HG03103 (cell line): Measurements from ENCODE around the gene NDUFAF4.

Source experiments
- ATAC-seq: cut with Tn5 transposase; IDR thresholded peaks from one replicate; pipeline ENCODE4 v1.9.1; 2021; ENCODE audit warnings: low read depth; ENCODE audit not compliant: unreplicated experiment

NDUFAF4 gene

GRCh38 chr6:96897396-96898240 lies at the start of gene NDUFAF4:
Gene NDUFAF4, minus strand, starts transcription at chr6:96897891. Its CDS starts 90 bp downstream, at chr6:96897801.
- peak; percentile 91 for ATAC-seq

GRCh38 chr6:96947055-96947454 lies 49.4 kb upstream of the NDUFAF4 start:
- ATAC-seq: peak; percentile 87

- no peak for ATAC-seq
Observed at GRCh38 chr6:96943555-96944215, 46.0 kb upstream of the NDUFAF4 start.

- no peak for ATAC-seq
Observed at GRCh38 chr6:96942676-96943075, 45.0 kb upstream of the NDUFAF4 start.

- no peak for ATAC-seq
Observed at GRCh38 chr6:96940322-96940721, 42.6 kb upstream of the NDUFAF4 start.

GRCh38 chr6:96939007-96939805 lies 41.5 kb upstream of the NDUFAF4 start:
- ATAC-seq: no peak

- no peak for ATAC-seq
Observed at GRCh38 chr6:96934087-96934486, 36.4 kb upstream of the NDUFAF4 start.

- ATAC-seq: no peak
Observed at GRCh38 chr6:96931198-96931597, 33.5 kb upstream of the NDUFAF4 start.

- ATAC-seq: no peak
Observed at GRCh38 chr6:96929741-96930140, 32.0 kb upstream of the NDUFAF4 start.

- ATAC-seq: no peak
Observed at GRCh38 chr6:96927660-96928059, 30.0 kb upstream of the NDUFAF4 start.

- ATAC-seq: no peak
Observed at GRCh38 chr6:96926425-96926824, 28.7 kb upstream of the NDUFAF4 start.

GRCh38 chr6:96925290-96925687 lies 27.6 kb upstream of the NDUFAF4 start:
- ATAC-seq: no peak

- peak; percentile 61 for ATAC-seq
Observed at GRCh38 chr6:96923871-96924493, 26.3 kb upstream of the NDUFAF4 start.

GRCh38 chr6:96923400-96923799 lies 25.7 kb upstream of the NDUFAF4 start:
- ATAC-seq: no peak

- no peak for ATAC-seq
Observed at GRCh38 chr6:96917098-96917497, 19.4 kb upstream of the NDUFAF4 start.

- no peak for ATAC-seq
Observed at GRCh38 chr6:96913621-96914020, 15.9 kb upstream of the NDUFAF4 start.

- no peak for ATAC-seq
Observed at GRCh38 chr6:96911751-96912150, 14.1 kb upstream of the NDUFAF4 start.

GRCh38 chr6:96911171-96911570 lies 13.5 kb upstream of the NDUFAF4 start:
- ATAC-seq: no peak

- no peak for ATAC-seq
Observed at GRCh38 chr6:96909811-96910210, 12.1 kb upstream of the NDUFAF4 start.

GRCh38 chr6:96907498-96907897 lies 9.8 kb upstream of the NDUFAF4 start:
- peak; percentile 94 for ATAC-seq

- no peak for ATAC-seq
Observed at GRCh38 chr6:96900873-96901272, 3.2 kb upstream of the NDUFAF4 start.
